ENCODE results near the gene GUCD1. TPM values are rescaled to one million over a fixed set of nuclear protein-coding genes. Genes with fewer than 3 reads are reported as not detected.

The GUCD1 gene
- total RNA-seq, 2 donors from 2014 or later = 188 to 207 TPM

- H3K4me3 ChIP-seq = no peak overlapping the region
- H3K9ac ChIP-seq (ENCODE audit: low read depth in 2 of 2, low read length in 2 of 2) = no peak overlapping the region
- H3K9me3 ChIP-seq = no peaks in the 10 kb centered on the region
- no peaks in the 10 kb centered on the region for H3K4me1 ChIP-seq
- no peak overlapping the region for H3K27ac ChIP-seq
- H3K27me3 ChIP-seq = no peaks in the 10 kb centered on the region
- TF ChIP-seq CTCF (IDR thresholded peaks at IDR 0.05) = no peak
- H3K36me3 ChIP-seq = no peaks in the 10 kb centered on the region
- intact Hi-C loops (cut with DNase I) = no loop called here
- DNase-seq = no peak
Observed at GRCh38 chr22:24529898-24530297, 25.0 kb downstream of the GUCD1 start.

DNA sequence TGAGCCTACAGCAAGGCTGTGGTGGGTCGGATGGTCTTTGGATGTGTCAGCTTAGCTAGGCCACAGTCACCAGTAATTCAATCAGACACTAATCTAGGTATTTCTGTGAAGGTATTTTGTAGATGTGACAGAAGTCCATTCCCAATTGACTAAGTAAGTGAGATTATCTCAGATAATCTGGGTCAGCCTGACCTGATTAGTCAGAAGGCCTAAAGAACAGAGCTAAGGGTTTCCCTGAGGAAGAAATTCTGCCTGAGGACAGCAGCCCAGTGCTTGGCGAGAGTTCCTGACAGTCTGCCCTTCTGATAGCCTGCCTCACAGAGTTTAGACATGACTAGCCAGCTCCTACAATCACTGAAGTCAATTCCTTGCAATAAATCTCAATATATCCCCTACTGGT, 28.7 kb downstream of the GUCD1 start:
- Histone ChIP-seq H3K9ac (ENCODE audit: low read depth in 2 of 2, low read length in 2 of 2) (no peak overlapping the region), H3K27me3 (no peaks in the 10 kb centered on the region), H3K4me1 (no peaks in the 10 kb centered on the region), H3K9me3 (no peaks in the 10 kb centered on the region), H3K36me3 (no peaks in the 10 kb centered on the region), H3K4me3 (no peak overlapping the region), H3K27ac (no peak overlapping the region)
- DNase-seq = no peak
- intact Hi-C loops (cut with DNase I) = no loop called here
- no peak for TF ChIP-seq CTCF (IDR thresholded peaks at IDR 0.05)

DNA sequence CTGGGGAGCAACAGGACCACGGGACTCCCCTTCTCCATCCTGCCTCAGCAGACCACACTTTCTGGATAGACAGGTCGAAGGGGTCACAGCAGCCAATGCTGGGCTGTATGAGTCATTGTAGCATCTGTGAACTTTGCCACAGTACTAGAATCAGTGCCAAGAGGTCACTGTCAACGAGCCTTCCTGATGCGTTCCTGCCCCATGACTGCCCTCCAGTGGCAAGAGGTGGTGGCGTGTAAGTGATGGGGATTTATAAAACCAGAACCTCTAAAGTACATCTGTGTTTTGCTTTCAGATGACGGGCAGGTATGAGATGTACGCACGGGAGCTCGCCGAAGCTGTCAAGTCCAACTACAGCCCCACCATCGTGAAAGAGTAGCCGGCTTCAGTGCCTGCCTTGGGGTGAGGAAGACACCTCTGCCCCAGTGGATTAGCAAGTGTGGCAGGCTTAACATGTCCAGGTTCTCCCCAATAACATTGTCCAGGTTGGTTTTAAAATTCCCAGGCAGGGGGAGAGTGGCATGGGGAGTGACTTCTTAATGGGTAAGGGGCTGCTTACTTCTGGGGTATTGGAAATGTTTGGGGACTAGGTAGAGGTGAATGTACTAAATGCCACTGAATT, 29.4 kb downstream of the GUCD1 start:
- no peak overlapping the region for H3K4me3 ChIP-seq
- peak; percentile 75 for TF ChIP-seq CTCF (IDR thresholded peaks at IDR 0.05)
- H3K9me3 ChIP-seq = no peaks in the 10 kb centered on the region
- no peaks in the 10 kb centered on the region for H3K4me1 ChIP-seq
- no peak overlapping the region for H3K27ac ChIP-seq
- H3K36me3 ChIP-seq = no peaks in the 10 kb centered on the region
- no peak overlapping the region for H3K9ac ChIP-seq (ENCODE audit: low read depth in 2 of 2, low read length in 2 of 2)
- intact Hi-C loops (cut with DNase I) = no loop called here
- no peaks in the 10 kb centered on the region for H3K27me3 ChIP-seq
- peak; percentile 90 for DNase-seq

- intact Hi-C loops (cut with DNase I) = loop anchor here (5.0 kb wide), 3 partner anchors 102 to 257 kb away; no protein-coding TSS in a partner anchor
- no peak for DNase-seq
- no peaks in the 10 kb centered on the region for H3K36me3 ChIP-seq
Observed at GRCh38 chr22:24523873-24524272, 31.1 kb downstream of the GUCD1 start.

GRCh38 chr22:24521791-24522245, 33.1 kb downstream of the GUCD1 start:
- intact Hi-C loops (cut with DNase I) = loop anchor here (5.0 kb wide), 3 partner anchors 100 to 255 kb away; no protein-coding TSS in a partner anchor
- H3K4me3 ChIP-seq = no peak overlapping the region
- peak; percentile 57 for DNase-seq
- TF ChIP-seq CTCF (IDR thresholded peaks at IDR 0.05) = peak; percentile 38
- H3K4me1 ChIP-seq = no peaks in the 10 kb centered on the region
- no peaks in the 10 kb centered on the region for H3K36me3 ChIP-seq
- peak overlapping the region in 1 of 2 donors; percentile 32 for H3K9ac ChIP-seq (ENCODE audit: low read depth in 2 of 2, low read length in 2 of 2)
- H3K27me3 ChIP-seq = no peaks in the 10 kb centered on the region
- no peaks in the 10 kb centered on the region for H3K9me3 ChIP-seq
- no peak overlapping the region for H3K27ac ChIP-seq

More at GRCh38 chr22:24523873-24524272, 31.1 kb downstream of the GUCD1 start:
- Histone ChIP-seq H3K4me1 (no peaks in the 10 kb centered on the region), H3K27ac (no peak overlapping the region), H3K9me3 (no peaks in the 10 kb centered on the region), H3K9ac (ENCODE audit: low read depth in 2 of 2, low read length in 2 of 2) (no peak overlapping the region), H3K27me3 (no peaks in the 10 kb centered on the region), H3K4me3 (no peak overlapping the region)
- TF ChIP-seq CTCF (IDR thresholded peaks at IDR 0.05) = no peak

Measured in colonic mucosa (tissue), 4 donors.